GM11168 (cell line): ENCODE data around the gene MGAT3.

Experiments
- in situ Hi-C: fragments of 300-500 bp; cut with MboI; formaldehyde crosslinking; loops from one replicate; pipeline ENCODE4 v1.12.0; 2022; ENCODE audit warnings: low sequenced_read_pairs; ENCODE audit not compliant: unreplicated experiment

The MGAT3 gene

GRCh38 chr22:39524089-39524752, 67.4 kb downstream of the MGAT3 start:
- in situ Hi-C loops = no loop called here

DNA sequence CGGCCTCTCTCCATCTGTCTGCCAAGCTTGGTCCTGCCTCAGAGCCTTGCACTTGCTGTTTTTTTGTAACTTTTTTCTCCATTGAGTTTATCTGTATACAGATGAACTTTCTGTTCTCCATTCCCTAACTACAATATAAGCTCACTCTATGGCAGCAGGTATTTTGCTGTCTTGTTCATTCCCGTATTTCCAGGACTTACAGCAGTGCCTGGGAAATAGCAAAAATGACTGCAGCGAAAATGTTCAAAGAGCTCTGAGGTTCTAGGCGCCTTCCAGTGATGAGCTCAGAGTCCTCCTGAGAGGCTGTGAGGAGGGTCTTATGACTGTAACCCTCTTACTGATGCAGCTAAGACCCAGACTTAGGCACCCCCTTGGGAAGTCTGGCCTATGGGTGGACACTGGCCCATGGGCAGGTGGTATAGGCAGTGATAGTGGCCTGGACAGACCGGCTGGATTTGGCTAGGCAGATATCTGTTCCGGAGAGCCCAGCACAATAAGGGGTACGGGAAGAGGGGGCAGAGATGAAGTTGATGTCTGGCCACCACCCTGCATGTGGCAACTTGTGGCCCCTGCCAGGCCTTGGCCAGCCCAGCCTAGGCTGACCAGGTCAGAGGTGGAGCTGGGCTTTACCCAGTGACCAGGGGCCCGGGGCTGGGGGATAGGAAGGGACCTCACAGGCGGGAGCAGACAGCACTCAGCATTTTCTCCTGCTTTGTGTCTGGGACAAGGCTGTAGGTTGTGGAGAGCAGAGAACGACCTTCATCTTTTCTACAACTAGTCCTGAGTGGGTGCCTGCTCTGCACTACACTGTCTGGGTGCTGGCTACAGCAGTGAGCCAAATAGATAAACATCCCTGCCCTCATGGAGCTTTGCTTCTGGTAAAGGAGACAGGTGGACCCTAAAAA, 68.2 kb downstream of the MGAT3 start:
- in situ Hi-C loops = no loop called here

GRCh38 chr22:39525658-39525975, 68.8 kb downstream of the MGAT3 start:
- in situ Hi-C loops = no loop called here

GRCh38 chr22:39526736-39527171, 69.9 kb downstream of the MGAT3 start:
- in situ Hi-C loops = no loop called here

- in situ Hi-C loops = no loop called here
Measured at GRCh38 chr22:39527481-39527961, 70.7 kb downstream of the MGAT3 start.

- in situ Hi-C loops = no loop called here
Measured at GRCh38 chr22:39528080-39528661, 71.4 kb downstream of the MGAT3 start.

DNA sequence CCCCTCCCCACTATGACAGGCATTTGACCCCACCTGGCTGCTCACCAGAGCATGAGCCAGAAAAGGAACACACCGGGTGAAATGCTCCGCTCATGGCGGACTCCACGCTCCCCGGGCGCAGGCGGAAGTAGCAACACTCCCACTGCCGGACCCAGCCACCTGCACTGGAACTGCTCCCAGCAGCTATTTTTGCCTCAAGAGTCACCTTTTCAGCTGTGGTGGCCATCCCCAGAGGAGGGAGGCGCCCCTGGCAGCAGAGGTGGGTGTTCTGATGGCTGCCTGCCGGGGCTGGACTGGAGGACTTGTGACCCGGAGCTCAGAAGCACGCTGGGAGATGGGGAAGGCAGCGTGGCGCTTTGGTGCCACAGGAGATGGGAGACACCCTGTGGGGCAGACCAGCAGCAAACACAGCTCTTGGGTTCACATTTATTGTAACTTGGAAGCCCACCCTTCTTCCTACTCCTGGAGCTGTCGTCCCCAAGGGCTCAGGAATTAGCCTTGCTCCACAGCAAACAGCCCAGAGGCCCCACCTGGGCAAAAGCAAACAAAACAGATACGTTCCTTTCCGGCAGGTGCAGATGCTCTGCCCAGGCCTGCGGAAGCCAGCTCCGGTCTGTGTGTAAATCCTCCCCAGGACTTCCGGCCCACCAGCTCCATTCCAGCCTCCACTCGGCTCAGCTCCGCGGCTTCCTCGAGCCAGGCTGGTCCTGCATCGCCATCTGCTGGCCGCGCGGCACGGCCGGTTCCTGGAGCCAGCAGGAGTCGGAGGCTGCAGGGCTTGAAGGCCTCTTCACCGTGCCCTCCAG, 72.1 kb downstream of the MGAT3 start:
- in situ Hi-C loops = no loop called here

- in situ Hi-C loops = no loop called here
Measured at GRCh38 chr22:39529487-39529851, 72.7 kb downstream of the MGAT3 start.

DNA sequence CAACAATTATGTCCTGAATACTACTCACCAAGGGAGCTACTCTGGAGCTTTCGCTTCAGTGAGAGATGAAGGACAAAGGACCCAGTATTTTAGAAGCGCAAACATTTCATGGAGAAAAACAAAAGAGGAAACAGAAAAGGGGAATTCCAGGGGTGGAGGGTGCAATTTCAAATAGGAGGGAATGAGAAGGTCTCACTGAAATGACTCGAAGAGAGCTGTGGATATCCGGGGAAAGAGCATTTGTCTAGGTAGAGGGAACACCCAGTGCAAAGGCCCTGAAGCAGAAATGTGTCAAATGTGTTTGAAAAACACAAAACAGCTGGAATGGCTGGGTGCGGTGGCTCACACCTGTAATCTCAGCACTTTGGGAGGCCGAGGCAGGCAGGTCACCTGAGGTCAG, 73.3 kb downstream of the MGAT3 start:
- in situ Hi-C loops = no loop called here

- in situ Hi-C loops = no loop called here
Measured at GRCh38 chr22:39530692-39531331, 74.0 kb downstream of the MGAT3 start.

DNA sequence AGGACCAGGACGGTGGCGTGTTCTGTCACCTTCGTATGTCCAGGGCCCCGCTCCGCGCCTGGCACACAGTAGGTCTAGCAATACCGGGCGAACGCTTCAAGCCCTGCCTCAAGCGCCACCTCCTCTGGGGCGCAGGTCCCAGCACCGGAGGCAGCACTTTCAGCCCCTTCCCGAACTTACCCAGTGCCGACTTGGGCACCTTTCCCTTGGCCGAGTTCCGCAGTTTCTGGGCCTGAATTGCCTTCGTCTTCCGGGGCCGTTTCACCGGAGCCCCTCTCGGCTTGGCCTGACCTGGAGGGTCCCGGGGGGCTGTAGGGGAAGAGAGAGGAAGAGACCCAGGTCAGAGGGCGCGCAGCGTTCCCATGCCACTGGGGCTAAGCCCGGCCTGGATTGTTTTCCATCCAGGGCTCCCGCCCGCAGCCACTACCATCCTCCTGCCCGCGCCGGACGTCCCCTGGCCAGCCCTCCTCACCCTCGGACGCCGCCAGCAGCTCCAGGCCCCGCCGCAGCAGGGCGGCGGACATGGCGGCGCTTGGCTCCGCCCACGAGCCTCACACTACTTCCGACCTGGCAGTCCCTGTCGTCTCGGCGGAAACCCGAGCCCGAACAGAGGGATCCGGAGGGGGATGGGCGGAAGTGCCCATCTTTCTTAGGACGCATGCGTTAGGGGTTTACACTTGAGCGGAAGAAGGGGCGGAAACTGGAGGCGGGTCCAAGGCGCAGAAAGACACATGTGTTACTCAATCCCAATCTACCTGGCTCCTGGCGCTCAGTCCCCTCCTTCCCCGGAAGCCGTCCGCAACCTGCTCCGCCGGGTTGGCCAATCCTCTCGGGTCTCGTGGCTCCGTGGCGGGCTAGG, 75.6 kb downstream of the MGAT3 start, which contains the start of gene RPS19BP1:
RPS19BP1 (minus strand) TSS at position 534 of the 859 bp plus-strand sequence; CDS start at position 524, 10 bp downstream.
- in situ Hi-C loops = no loop called here

DNA sequence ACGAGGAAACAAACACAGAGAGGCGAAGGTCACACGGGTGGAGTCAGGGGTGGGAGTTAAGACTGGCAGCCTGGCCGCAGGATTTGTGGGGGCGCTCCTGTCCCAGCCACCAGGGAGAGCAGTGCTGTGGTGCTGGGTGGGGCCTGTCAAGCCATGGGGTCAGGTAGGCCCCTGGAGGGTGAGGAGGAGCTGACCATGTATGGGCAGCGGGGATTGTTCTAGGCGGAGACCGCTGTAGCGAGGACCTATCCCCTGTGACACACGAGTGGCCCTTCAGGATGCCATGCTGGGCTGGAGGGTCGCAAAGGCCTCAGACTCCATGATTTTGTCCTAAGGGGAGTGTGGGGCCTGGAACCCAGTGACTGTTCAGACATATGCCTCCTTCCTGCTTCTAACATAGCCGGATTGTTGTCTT, 77.3 kb downstream of the MGAT3 start:
- in situ Hi-C loops = no loop called here

DNA sequence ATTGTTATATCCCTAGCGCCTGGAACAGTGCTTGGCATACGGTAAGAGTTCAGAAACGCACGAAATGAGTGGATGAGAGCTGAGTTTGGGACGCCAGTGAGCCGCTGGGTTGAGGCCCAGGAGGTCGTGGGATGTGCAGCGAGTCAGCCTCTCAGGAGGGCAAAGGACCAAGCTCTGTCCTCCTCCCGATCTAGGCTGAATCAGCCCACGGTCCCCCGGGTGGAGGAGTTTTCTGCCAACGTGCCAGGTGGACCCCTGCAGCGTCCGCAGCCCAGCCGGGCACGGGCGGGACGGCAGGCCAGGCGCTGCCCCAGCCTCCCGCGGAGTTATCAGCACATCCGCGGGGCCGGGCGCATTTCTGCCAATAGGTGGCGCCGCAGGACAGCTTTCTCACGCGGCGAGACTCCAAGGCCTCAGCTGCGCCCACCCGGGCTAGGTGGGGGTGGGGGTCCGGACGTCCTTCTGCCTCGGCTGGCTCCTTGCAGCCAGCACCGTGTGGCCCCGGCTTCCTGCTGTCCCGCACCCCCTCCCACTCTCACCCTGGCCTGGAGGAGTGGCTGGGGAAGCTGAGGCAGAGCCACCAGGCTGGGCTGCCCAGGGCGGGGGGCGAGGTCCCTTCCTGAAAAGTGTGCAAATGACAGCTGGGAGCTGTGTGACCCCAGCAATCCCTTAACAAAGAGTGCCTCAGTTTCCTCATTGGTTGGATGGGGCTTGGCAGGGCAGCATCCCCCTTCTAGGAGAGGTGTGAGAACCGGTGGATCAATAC, 78.0 kb downstream of the MGAT3 start:
- in situ Hi-C loops = no loop called here

DNA sequence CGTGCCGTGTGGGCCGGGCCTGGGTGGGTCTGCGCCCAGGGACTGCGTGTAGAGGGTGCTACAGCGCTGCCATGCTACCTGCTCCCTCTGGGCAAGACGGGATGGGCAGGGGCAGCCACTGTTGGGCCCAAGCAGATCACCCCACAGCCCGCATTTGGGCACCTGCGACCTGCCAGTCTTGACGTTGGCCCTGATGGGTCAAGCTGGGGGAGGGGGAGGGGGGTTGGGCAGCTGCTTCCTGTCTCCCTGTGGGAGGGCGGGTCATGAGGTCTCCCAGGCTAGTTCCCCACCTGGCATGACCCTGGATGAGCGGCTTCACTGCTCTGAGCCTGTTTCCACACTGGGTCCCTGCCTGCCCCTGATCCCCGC, 78.5 kb downstream of the MGAT3 start:
- in situ Hi-C loops = no loop called here

DNA sequence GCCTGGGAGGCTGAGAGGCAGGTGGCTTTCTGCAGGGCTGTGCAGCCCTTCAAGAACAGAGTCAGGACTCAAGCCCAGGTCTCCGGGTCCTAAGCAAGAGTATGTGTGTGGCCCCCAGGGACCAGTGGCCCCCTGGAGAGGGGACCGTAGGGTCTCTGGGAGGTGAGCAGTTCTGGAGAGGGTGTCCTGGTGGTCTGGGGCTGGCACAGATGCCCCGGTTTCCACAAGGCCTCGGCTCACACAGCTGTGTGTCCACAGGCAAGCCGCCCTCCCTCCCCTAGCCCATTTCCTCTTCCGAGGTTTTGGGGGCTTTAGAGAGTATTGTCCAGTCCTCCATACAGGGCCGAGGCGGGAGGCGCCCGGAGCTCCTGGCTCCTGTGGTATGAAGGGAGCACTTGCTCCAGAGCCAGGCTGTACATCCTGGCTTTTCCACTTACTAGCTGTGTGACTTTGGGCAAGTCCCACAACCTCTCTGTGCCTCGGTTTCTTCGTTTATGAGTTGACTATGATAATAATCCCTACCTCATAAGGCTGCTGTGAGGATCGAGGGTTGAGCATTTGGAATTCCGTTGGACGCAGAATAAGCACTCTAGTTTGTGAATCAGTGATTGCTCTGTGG, 79.1 kb downstream of the MGAT3 start:
- in situ Hi-C loops = no loop called here

- in situ Hi-C loops = no loop called here
Measured at GRCh38 chr22:39536711-39537110, 79.9 kb downstream of the MGAT3 start.

- in situ Hi-C loops = no loop called here
Measured at GRCh38 chr22:39537975-39538374, 81.2 kb downstream of the MGAT3 start.
